AML-193 (cell line): Measurements from ENCODE around the gene RICTOR.
A peak's percentile ranks its signal among the peaks of the same experiment; 100 is the strongest.

Source experiments
- DNase-seq, 2 experiments: peaks; one replicate each; lab custom pipeline; 2025; lab: John Stamatoyannopoulos, UW

RICTOR gene

DNA sequence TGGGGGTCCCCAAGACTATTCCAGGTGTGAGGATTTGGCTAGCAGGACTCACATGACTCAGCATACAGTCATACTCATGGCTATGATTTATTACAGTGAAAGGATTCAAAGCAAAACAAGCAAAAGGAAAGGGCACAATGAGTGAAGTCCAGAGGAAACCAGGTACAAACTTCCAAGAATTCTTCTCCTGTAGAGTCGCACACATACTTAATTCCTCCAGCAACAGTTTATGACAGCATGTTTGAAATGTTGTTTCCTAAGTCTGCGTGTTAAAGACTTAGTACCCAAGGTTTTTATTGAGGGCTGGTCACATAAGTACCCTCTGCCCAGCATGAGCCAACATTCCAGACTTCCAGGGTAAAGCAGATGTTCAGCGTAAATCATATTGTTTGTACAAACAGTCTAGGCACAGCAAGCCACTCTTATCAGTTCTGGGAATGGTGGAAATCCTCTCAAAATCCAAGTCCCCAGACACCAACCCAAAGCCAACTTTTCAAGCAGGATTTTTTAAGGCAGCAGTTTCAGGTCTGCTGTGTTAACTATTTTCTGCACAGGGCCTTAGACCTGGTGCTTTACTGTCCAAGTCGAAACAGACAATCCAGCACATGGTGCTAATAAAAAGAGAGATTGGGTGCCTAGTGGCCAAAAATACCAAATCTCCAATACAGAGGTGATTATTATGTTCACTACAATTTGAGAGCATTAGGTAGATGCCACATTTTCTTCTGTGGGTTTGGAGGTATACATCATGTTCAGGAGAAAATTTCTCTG lies 18.6 kb upstream of the RICTOR start:
- DNase-seq: no peak

DNA sequence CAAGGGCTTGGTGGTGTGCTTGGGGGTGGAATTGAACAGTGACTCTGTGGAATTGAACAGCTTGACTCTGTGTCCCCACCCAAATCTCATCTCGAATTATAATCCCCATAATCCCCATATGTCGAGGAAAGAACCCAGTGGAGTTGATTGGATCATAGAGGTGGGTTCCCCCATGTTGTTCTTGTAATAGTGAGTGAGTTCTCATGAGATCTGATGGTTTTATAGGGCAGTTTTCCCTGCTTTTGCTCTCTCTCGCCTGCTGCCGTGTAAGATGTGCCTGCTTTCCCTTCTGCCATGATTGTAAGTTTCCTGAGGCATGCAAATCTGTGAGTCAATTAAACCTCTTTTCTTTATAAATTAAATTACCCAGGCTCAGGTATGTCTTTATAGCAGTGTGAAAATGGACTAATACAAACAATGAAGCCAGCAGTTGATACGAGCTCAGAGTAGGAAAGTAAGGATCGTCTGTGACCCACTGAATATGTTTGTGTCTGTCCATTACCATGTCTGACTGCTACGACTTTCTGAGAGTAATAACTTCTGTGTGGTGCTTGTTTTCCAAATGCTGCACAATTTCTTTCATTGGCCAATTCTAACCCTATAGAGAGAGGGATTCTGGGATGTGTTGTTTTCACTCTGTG lies 17.9 kb upstream of the RICTOR start:
- DNase-seq: no peak

DNA sequence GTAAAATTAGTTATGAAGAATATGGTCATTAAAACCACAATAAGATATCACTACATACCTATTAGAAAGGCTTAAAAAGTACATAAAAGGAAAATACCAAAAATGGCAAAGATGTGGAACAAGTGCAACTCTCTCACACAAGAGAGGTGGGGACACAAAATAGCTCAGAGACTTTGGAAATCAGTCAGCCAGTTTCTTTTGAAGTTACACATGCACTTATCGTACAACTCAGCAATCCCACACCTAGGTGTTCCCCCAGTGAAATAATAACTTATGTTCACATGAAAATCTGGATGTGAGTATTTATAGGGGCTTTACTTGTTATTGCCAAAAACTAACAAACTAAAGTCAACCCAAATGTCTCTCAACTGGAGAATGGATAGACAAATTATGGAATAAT lies 9.8 kb upstream of the RICTOR start:
- no peak for DNase-seq

DNA sequence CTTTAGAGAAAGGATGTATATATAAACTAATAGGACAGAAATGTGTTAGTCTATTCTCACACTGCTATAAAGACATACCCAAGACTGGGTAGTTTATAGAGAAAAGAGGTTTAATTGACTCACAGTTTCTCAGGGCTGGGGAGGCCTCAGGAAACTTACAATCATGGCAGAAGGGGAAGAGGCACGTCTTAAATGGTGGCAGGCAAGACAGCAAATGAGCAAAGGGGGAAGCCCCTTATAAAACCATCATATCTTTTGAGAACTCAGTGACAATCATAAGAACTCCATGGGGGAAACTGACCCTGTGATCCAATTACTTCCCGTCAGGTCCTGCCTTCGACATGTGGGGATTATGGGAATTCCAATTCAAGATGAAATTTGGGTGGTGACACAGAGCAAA lies 8.8 kb upstream of the RICTOR start:
- no peak for DNase-seq

DNA sequence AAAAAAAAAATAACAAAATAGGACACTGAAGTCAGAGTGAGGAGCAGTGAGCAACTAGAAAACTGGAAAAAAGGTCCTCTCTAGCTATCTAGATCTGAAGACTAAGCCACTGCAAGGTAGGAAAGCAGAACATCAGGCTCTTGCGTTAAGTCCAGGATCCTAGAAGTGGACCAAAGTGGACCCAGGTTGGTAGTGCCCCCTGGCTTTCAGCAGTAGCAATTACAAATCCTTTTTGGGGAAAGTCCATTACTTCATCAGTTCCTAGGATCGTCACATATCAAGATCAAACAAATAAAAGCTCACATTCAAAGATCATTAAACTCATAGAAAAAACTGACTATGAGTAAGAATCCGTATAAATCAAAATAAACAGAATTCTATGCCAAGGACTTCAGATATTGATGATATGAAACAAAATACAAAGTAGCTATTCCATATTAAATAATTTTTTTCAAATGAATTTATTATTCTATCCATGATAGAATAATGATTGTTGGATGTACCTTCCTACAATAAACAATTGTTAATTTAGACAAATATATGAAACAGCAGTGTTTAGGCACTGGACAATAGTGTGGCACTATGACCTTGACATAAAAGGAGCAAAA lies 6.5 kb upstream of the RICTOR start:
- DNase-seq: peak; percentile 45 to 63

DNA sequence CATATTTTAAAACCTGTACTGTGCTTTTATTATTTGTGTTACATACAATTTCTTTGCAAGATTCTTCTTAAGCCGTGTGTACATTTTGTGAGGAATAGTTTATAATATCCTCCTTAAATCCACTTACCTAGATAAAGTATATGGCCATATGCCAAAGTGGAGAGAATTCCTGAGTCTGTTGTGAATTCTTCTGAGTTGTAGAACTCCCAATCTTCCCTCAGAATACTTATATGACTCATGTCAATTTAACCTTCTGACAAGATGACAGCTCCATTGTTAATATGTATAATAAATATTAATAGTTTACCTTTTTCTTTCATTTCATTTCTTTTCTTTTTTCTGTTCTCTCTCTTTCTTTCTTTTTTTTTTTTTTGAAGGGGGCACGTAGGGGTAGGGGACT lies 6.0 kb upstream of the RICTOR start:
- DNase-seq: no peak

DNA sequence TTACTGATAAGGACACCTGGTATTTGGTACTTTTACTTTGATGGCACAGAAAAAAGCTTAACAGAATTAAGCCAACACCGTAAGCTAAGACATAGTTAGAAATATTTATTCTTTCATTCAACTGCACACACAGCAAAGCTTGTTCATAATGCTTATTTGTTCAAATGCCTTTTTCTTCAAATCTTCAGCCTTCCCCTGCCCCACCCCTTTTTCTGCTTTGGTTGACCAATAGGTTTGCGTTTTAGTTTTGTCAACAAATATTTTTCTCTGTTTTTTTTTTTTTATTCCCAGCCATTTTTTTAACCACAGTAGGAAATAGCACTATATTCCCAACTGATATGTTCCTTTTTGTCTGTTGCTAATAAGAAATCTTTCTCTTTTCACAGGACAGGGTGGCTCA lies 4.9 kb upstream of the RICTOR start:
- no peak for DNase-seq

DNA sequence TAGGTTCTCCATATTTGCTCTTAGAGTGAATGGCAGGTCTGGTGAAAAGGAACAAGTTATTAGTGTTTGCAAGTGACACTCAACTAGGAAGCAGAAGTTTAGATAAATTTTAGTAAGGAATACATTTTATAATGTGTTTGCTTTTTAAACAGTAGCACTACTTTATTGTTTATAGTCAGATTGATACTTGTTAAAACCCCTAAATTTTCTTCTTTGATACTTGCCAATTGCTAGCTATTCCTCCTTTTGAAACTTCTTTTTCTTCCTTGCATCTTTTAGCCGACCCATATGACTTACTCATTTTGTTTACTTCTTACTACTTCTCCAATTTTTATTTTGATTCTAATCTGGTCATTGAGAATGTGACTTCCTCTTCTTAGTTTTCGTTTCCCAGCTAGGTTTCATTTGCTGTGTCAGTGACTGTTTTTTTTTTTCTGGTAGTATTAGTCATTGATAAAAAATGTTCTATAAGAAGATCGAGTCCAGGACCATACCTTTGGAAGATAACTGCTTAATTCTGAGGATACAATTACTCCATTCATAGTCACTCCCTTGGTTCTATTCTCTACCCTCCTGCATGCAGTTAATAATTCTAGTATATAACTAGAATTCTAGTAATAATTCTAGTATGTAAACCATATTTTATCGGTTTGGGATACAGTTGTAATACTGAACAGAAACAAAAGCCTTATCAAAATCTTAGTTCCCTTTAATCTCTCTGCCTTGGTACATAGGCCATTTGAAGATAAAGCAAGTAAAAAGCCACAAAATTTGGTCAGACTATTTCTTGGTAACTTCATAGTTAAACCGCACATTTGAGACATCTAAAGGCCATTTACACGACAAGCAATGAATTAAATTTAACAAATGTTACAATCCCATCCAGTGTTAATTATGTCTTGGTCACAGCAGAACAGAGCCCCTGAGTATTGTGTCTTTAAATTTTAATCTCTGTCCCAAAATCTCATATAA lies 2.8 kb upstream of the RICTOR start:
- DNase-seq: peak; percentile 81 to 84

DNA sequence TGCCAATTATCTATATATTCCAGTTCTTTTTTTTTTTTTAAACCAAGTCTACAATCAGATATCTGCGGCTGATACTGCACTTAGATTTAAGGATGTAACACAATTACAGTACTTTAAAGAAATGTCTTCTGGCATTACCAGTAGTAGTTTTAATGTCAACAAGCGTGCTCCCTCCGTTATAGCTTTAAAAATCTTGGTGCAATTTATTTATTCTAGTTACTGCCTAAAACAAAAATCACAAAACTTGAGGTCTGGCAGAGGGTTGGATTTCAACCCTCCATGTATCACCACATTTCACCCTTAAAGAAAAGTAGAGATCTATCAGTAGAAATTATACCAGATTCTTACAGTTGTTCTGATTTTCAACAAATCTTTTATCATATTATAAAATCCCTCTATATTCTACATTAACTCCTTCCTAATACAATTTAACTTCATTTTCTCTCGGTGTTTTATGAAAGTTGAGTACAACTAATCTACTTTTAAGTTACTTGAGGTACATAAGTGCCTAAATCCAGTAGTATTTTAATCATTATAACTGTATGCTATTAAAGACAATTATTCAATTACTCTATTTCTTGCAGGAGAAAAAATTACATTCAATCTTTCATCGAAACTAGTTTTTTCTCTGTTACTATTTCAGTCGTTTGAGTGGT lies 2.0 kb upstream of the RICTOR start:
- DNase-seq: no peak

DNA sequence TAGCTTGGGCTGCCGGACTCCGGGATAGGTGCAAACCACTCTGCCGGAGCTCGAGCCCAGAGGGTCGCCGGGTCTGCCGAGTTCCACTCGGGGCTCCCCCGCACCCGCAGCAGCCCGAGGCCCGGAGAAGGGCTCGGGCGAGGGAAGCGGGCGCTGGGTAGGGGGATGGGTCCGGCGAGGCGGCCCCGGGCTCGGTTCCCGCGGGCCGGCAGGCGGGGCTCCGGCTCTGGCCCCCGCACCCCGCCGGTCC lies 507 bp downstream of the RICTOR start:
- DNase-seq: no peak

DNA sequence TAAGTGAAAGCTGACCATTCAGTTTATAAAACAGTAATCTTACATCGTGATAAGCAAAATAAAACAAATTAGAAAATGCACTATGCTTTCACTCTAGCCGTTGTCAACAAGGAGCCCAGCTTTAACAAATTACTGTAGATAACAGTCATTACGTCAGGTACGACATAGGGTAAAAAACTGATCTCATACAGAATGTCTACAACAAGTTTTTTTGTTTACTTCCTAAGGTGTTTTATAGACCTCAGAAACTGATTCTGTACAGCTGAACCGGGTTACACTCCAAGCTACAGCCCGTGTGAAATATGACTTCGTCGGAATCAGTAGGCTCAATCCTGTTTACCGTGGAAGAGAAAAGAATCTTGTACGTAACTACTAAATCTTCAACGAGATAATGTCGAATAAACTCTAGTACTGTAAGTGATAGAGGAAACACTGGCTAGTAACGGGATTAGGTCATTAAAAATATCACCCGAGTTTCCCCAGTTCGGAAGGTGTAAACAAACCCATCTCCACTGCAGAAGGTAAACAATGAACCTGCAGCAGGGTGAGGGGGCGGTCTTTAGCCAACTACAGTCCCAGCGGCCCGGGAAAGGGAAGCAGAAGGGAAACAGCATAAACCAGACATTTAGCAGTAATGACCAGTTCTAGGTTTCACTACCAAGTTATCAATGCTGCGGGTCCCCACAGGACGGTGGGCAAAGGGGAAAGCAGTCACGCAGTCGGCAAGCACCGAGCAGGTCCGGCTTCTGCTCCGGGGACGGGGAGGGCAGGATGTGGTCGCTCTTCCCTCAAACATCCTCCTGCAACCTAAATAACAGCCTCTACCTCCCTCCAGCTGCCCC lies 1.1 kb downstream of the RICTOR start:
- peak; percentile 66 to 71 for DNase-seq

DNA sequence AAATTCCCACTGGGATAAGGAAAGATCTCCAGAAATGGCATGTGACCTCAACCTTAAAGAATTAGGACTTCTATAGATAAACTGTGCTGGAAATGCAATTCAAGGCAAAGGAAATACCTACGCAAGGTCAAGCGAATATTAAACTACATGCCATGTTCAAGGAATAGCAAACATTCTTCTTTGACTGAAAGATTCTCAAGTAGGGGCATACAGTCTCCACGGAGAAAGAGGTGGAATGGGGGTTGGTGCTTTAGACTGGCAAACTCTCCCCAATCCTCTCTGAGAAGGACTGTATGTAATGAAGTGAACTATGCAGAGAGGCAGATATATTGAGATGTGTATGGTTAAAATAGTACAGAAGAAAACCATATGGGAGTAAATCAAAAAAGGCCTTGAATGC lies 6.1 kb downstream of the RICTOR start:
- no peak for DNase-seq

DNA sequence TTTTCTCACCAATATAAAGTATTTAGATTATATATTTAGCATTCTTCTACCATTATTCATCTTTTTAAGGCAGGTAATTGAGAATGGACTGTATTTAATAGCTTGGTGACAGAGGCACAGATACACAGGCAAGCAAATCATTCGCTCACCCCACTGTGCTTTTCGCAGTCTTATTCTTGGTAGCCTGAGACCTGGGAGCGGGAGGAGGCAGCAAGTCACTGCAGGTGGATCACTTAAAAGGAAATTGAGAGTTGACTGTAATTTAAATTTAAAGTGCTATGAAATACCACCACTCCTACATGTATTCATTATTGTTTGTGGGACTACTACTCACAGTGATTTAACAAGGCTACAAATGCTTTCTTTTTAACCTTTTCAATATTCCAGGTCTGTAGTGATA lies 9.7 kb downstream of the RICTOR start:
- DNase-seq: no peak

DNA sequence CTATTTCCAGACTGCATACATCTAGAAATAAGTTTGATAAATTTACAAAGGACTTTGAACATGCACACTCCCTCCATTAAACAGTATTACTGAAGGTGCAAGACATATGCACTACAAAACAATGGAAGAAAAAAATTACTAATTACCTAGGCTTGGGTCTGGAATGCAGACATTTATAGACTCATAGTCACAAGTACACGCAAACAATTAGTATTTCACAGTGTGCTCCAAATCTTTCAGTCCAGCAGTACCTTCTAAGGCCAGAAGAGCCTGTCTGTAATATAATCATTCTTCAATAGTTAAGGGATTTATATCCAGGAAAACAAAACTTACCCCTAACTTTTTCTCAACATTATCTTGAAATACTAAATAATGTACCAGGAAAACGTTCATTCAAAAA lies 11.2 kb downstream of the RICTOR start:
- no peak for DNase-seq

DNA sequence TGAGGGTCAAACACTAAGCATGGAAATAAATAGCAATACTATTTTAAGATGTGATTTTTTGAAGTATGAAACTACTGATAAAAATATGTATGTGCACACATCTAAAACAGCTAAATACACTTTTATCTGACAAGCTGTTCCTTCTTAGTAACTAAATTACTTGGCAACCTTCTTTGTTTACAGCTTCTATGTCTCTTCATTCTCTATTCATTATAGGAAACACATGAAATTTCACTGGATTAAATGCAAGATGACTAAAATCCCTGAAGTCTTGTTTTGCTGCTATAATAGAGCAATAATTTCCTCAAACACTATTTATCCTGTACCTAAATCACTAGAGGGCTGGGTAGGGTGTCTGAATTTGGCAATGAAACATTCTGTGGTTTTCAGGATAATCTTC lies 11.7 kb downstream of the RICTOR start:
- DNase-seq: no peak

DNA sequence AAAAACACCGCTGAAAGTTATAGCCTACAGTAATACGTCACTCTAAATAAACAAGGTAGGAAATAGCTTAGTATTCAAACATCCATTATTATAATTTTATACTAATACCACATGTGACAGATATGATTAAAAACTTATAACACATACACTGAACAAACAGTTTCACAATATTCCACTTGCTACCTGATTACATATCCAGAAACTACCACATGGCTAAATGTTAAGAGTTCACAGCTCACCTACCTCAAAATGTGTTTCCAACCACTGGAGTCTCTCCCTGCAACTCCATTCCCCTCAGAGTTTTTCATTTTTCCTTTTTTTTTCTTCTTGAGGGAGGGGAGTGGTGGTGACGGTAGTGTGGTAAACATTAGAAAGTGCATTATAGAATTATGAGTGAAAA lies 12.1 kb downstream of the RICTOR start:
- no peak for DNase-seq

DNA sequence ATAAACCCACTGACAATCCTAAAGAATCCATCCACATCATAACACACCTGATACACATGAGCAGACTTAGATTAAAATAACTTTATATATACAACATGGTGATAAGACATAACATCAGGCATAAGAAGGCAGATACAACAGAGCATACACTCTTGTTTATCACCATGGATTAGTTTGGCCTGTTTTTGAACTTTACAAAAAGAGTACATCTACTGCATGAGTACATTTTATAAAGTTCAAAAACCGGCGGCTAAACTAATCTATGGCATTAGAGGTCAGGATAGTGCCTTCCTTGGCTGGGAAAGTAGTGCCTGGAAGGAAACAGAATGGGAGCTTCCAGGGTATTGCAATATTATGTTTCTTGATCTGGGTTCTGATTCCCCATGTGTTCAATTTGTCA lies 15.1 kb downstream of the RICTOR start:
- no peak for DNase-seq

DNA sequence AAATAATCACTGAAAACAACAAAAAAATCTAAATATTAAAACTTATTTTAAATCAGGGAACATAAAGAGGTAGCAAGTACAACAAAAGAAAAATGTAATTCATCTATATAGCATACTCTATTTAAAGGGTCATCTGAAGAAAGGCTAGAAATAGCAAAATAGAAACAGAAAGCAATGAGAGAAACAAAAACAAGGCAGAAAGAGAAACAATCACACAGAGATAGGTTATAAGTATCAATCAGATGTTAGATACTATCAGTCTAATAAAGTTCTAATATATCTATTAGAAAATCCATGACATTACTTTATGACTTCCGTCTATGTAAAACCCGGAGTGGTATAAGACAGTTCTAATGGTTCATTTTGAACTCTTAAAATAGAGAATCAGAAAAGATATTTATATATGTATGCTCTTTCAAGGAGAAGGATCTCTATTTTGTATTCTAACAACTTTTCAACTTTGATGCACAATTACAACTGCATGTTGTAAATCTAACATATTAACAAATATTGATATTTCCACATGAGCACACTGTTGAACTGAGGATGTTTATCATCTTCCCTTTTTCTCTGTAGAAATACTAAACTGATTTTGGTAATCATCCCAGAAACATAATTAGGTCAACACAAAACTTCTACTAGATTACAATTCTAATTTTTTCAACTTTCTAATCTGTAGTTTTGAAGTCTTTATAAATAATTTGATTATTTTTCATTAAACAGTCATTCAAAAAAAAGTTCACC lies 15.8 kb downstream of the RICTOR start:
- DNase-seq: peak in 1 of 2 experiments; percentile 25

DNA sequence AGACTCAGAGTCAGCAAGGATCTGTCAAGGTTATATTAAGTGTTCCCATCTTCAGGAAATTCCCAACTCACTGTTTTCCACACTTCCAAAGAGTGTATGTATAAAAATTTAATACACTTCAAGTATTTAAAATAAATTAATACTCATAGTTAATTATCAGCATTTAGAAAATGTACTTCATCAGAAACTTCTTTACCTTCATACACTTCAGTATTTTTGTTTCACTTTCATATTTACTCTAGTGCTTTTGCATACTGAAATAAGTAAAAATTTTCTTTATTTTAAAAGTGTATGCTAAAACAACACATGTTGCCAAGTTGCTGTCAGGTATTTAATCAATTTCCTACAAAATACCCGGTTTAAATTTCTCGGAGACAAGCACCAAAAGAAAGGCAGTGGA lies 16.5 kb downstream of the RICTOR start:
- DNase-seq: no peak

DNA sequence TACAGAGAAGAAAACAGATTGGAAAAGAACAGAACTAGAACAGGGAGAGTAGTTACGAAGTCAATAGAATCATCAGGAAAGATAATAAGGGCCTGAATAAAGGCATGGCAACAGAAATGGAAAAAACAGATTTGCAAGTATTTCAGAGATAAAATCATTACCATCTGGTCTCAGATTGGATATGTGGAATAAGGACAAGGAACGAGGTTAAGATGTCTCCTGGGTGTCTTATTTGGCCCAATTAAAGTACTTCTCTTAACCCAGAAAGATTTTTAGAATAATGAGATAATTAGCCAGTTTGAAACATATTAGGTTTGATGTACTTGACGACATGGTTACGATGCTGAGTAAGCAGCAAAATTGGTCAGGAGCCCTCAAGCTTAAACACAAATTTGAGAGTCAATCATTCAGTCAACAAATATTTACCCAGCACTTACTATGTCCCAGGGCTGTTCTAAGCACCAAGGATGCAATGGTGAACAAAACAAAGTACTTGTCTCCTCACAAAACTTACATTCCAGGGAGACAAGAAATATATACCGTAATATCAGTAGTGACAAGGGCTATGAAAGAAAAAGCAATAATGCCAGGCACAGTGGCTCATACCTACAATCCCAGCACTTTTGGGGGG lies 18.3 kb downstream of the RICTOR start:
- no peak for DNase-seq
